Duodenal mucosa (tissue), 2 donors: ENCODE results near the gene CDK5R1.

Experiments
- H3K27ac ChIP-seq: one replicate; pipeline ENCODE4 v1.7.0; 2013; ENCODE audit warnings: low read depth, low read length
- H3K27me3 ChIP-seq, 2 donors: one replicate each; pipeline ENCODE4 v1.7.0; 2013; ENCODE audit warnings: low read length in 2 of 2, control low read depth in 1 of 2; ENCODE audit not compliant: insufficient read depth in 2 of 2, control insufficient read depth in 1 of 2
- H3K36me3 ChIP-seq, 2 donors: one replicate each; pipeline ENCODE4 v1.7.0; 2013; ENCODE audit warnings: low read length in 2 of 2, control low read depth in 1 of 2; ENCODE audit not compliant: insufficient read depth in 2 of 2, control insufficient read depth in 1 of 2
- H3K4me1 ChIP-seq, 2 donors: one replicate each; pipeline ENCODE4 v1.7.0; 2013; ENCODE audit warnings: low read length in 2 of 2, control low read depth in 1 of 2; ENCODE audit not compliant: insufficient read depth in 2 of 2, control insufficient read depth in 1 of 2
- H3K4me3 ChIP-seq, 2 donors: one replicate each; pipeline ENCODE4 v1.7.0; 2013; ENCODE audit warnings: low read length in 2 of 2, low read depth in 1 of 2
- H3K9ac ChIP-seq, 2 donors: one replicate each; pipeline ENCODE4 v1.7.0; 2013; ENCODE audit warnings: low read length in 2 of 2, low read depth in 1 of 2
- H3K9me3 ChIP-seq, 2 donors: one replicate each; pipeline ENCODE4 v1.7.0; 2013; ENCODE audit warnings: low read length in 2 of 2, control low read depth in 1 of 2; ENCODE audit not compliant: control insufficient read depth in 1 of 2

Gene CDK5R1

DNA sequence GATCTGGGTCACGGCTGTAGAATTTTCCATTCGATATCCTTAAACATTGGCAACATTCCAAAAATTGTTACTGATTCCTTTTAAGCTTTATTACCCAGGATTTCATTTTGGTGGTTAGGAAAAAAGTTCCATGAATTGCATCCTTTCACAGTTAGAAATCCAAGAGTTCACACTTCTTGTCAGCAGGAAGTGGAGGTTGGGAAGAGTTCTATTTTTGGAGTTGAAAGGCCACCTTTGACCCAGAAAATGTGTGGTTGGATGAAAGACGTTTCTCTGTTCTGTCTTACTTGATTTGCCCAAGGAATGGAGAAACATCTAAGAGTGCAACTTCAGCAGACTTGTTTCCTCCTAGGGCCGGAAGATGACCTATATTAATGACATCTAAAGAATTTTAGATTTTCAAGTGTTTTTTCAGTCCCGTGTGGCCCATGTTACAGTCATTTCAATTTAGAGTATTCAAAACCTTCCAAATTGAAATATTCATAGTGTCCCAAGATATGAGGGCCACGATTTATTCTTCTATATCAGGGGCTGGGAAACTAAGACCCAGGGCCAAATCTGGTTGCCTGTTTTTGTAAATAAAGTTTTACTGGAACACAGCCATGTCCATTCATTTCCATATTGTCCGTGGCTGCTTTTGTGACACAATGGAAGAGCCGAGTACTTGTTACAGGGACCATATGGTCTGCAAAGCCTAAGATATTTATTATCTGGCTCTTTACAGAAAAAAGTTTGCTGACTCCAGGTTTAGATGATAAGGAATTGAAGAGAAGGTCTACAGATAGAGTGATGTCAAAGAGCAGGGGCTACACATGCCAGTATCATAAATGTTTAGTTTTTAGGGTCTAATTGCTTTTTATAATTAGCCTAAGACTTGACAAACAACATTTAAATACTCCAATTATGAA is 50.2 kb downstream of the CDK5R1 start:
- Histone ChIP-seq H3K27ac (no peak overlapping the region), H3K36me3 (no peaks in the 10 kb centered on the region), H3K9ac (no peak overlapping the region), H3K4me3 (no peak overlapping the region), H3K4me1 (peaks cover 4 to 6% of the 10 kb centered on the region in 2 donors), H3K9me3 (no peaks in the 10 kb centered on the region), H3K27me3 (no peaks in the 10 kb centered on the region)
